D341Med (cell line): ENCODE data around the gene SESTD1.
A peak's percentile ranks its signal among the peaks of the same experiment; 100 is the strongest.

Source experiments
- DNase-seq: peaks from one replicate; pipeline ENCODE4 v3.0.0; 2012; ENCODE audit warnings: low spot score

The SESTD1 gene

DNA sequence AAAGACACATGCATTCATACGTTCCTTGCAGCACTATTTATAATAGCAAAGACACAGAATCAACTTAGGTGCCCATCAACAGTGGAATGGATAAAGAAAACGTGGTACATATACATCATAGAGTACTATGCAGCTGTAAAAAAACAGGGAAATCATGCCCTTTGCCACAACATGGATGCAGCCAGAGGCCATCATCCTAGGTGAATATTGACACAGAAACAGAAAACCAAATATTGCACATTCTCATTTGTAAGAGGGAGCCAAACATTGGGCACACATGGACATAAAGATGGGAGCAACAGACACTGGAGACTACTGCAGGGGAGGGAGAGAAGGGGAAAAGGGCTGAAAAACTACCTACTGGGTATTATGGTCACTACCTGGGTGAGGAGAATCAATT lies 73.5 kb downstream of the SESTD1 start:
- DNase-seq, result no peak

DNA sequence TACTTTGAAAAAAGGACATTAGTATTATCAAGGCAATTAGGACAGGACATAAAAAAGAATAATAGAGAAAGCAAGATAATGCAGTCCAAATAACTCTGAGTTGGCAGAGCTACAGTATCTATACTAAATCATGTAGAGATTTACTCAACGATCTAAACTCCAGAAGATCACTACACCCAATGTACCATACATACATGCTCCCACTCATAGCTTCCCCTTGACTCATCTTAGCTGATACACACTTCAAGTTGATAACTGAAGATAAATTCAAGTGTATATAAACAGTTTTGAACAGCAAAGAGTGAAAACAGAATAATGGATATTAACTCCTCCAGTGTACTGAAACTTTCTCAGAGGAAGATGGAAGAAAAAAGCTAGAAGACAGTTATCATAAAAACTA lies 78.5 kb downstream of the SESTD1 start:
- DNase-seq, result no peak

DNA sequence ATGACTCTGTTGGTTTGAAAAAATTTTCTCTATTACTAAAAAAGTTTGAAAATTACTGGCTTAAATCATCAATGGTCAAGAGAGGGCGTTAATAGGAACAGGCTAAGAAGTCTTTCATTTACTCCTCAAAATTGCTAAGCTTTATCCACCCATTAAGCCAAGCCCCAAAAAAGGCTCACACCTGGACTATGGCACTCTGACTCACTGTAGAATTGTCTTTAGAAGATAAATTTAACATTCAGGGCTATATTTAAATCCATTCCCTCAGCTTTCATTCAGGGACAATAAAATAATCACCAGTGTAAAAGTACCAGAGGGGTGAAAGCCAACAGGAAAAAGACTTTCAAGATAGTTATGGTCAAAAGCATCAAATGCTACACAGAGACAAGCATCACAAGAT lies 80.0 kb downstream of the SESTD1 start:
- no peak for DNase-seq

DNA sequence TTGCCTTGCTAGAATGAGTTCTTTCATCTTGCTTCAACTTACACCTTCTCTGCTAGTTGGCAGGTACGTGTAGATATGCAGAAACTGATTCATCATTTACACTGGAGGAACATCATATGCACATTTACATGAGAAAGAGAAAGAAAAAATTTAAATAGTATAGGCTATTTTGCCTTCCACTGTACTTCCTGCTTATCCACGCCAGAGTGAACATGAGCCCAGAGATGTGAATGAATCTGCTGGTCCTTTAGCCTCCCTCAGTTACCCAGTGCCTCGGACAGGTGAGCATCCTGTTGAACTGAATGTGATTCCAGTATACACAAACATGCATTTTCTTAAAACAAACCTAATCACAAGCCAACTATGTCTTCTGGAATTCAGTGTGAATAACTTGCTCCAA lies 83.6 kb downstream of the SESTD1 start:
- no peak for DNase-seq

DNA sequence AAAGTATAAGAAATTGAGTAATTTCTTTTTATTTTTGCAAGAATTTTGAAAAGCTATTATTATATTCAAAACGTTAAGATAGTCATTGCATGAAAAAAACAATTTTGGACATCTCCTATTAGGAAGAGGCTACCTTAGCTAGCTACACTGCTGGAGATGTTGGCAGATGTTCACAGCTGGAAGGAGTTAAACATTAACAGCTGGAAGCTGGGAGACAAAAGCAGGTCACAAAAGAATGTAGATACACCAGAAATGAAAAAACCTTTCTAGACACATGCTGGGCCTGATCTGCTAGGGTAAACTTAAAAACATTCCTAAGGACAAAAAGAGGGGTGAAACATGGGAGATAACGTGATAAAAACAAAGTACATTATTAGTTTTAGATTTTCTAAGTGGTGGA lies 84.4 kb downstream of the SESTD1 start:
- DNase-seq, result no peak

DNA sequence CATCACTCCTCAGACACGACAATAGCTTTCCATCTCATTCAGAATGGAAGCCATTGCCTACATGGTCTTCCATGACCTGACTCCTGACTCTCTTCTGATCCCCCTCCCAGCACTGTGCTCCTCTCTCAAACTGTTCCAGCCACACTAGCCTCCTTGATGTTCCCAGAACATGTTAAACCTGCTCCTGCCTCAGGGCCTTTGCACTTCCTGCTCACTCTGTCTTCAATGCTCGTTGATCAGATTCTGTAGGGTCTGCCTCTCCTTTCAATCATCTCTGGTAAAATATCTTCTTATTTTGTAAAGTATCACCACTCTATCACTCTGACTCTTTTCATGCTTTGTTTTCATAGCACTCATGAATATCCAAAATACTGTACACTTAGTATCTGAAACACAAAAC lies 84.9 kb downstream of the SESTD1 start:
- DNase-seq, result no peak

DNA sequence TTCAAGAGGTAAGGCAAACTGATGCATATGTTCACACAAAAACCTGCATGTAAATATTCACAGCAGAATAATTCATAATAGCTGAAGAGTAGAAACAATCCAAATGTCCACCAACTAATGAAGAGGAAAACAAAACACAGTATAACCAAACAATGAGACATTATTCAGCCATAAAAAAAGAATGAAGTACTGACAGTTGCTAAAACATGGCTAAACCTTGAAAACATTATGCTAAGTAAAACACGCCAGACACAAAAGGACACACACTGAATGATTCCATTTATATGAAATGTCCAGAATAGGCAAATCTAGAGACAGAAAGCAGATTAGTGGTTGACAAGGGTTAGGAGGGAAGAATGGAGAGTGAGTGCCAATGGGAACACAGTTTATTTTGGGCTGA lies 86.9 kb downstream of the SESTD1 start:
- no peak for DNase-seq

DNA sequence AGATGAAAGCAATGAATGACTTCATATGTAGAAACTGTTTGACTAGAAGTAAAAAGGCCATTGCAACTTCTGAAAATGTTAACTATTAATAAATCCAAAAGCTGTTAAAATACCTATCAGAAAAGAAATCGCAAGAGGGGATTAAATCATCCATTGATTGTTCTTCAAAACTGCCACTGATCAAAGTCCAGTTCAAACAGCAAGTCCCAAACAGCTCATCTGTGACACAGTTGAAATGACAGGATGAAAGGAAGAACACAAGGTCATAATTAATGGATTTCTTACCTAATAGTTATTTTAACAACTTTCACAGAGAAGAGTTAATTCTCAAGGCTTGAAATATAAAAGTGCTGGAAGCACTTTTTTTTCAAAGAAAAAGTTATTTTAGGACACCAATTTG lies 90.4 kb downstream of the SESTD1 start:
- no peak for DNase-seq

DNA sequence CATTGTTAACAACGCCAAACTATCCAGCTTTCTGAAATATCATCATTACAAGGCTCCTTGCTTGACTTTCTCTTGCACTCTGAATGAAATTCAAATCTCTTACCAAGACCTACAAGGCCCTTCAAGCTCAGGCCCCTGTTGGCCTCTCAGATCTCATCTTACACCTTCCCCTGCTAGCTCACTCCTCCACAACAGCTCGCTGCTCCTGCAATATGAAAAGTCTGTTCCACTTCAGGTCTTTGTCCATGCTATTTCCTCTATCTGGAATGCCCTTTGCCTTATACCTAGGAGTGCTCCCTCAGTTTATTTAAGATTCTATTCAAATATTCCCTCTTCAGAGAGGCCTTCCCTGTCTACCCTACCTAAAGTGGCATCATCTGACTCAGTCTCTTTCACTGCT lies 91.7 kb downstream of the SESTD1 start:
- no peak for DNase-seq

DNA sequence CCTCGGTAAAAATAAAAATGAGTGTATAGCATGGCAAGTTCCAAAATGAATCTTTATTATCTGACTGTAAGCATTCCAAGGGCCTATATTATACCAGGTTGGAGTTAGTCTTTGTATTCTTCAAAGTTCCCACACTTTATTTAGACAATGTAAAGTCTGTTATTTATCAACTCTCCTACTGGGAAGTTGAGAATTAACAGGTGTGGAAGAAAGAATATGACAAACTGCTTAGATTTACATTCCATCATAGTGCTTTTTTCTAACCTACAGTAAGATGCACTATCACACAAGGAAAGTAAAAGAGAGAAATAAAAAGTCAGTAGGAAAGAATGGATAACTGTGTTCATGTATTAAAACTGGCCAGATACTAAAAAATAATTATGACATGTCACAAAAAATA lies 93.3 kb downstream of the SESTD1 start:
- no peak for DNase-seq

DNA sequence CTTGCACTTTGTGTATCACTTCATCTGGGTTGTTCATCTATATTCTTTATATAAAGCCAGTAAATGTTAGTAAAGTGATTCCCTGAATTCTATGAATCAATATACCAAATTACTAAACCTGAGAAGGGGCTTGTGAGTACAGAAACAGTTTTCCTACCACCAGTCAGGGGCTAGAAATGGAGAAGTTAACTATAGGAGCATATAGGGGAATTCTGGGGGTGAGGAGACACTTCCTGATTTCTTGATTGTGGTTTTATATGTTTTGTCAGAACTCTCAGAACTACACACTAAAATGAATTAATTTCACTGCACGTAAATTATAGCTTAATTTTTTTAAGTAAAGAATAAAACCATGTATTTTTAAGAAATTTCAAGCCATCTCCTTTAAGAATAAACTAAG lies 93.7 kb downstream of the SESTD1 start:
- no peak for DNase-seq

DNA sequence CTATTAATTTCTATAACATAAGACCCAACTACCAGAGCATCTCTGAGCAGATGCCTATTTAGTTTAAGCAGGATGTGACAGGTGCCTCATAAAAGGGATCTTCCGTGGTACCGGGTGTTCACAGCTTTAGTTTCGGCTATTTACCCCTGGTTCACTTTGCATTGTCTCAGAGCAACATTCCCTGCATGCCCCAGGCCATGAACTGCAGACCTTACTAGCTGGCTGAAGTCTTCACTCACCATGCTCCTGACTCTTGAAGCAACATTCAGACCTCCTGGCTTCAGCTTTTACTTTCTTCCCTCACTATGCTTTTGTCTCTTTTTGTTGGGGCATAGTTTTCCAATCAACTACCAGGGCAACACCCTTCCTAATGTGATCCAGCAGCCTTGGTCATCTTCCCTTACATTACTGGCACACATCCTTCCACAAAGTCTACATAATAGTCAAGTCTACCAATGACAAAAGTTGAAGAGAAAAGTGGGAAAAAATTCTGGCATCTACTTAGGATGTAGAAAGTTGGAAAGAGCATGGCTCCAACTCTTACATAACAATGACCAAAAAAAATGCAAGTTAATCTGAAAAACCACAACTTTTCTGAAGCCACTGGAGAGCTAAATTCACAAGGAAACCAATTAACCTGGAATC lies 99.2 kb downstream of the SESTD1 start:
- peak; percentile 24 for DNase-seq

DNA sequence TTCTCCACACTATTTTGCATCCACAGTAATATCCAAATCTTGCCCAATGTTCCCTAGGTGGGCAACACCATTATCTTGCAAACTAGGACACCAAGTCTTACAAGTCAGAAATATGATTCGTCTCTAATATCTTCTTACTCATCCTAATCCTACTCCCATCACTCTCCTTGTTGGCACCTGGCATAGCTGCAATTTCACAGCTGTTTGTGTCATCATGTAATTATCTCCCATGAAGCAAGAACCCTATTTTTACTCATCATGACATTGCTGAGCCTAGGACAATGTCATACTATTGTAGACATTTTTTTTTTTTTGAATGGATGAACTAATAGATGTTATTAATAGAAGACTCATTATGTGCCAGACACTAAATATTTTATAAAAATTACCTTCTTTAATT lies 123.4 kb downstream of the SESTD1 start:
- no peak for DNase-seq

DNA sequence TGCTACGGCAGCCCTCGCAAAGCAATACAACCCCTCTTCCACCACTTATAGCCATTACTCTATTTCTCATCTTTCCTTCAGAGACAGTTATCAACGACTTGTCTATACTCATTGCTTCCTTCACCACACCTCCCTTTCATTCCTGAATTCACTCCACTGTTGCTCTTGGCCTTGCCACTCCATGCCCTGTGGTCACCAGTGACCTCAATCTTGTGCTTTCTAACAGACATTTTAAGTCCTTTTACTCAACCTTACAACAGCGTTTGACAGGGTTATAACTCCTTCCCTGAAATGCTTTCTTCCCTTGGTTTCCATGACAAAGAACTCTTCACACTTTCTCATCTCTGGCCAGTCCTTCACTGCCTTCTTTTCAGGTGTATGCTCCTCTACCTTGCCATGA lies 124.1 kb downstream of the SESTD1 start:
- no peak for DNase-seq

DNA sequence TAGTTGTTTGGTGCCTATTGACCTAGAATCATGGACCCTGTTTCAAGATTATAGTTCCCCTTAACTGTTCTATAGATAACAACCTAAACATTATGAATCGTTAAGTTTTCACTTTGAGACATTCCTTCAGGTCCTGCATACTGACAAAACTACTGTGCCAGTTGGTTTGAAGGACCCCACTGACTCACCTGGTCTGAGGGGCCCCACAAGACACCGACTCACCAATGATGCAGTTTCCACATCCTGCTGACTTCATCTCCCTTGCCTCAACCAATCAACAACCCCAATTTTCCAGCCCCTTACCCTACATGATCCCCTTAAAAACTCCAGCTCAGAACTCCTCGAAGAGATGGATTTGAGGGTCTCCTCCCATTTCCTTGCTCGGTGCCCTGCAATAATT lies 125.1 kb downstream of the SESTD1 start:
- DNase-seq, result no peak

DNA sequence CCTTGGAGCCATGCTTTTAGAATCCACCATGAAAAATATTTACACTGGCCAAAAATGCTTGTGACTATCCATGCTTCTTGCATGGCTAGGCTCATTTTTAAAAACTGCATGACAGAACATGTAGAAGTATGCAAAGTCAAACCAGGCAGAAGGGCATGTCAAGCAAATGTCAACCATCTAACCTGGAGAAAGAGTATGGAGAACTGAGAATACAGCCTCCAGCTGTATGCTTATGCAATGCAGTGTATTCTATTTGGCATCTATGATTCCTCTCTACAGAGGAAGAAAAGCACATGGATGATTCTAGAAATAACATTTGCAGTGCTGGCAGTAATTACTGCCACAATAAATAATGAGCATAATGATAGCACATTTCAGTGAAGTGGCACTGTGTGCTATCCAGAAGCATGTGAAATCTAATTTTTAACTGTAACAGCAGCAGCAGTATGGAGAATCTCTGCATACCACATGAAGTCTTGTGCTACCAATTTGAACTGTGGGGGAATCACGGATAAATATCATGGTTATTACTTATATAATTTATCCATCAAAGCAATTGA lies 127.4 kb downstream of the SESTD1 start:
- no peak for DNase-seq

DNA sequence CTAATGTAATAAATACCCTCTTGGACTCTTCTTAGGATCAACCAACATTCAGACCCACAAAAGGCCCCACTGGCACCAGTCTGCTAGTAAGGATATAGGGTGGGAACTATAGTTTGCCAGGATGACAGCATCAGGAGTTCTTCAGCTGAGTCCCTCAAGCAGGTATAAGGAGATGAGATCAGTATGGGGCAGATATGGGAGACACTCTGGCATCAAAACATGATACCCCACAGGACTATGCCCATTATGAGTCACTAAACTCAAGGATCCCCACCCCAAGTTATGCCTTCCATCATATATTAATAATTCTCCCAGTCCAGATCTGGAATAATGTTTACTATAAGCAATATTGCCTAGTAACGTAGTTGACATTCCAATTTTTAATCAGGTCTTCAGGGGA lies 131.6 kb downstream of the SESTD1 start:
- DNase-seq, result no peak

DNA sequence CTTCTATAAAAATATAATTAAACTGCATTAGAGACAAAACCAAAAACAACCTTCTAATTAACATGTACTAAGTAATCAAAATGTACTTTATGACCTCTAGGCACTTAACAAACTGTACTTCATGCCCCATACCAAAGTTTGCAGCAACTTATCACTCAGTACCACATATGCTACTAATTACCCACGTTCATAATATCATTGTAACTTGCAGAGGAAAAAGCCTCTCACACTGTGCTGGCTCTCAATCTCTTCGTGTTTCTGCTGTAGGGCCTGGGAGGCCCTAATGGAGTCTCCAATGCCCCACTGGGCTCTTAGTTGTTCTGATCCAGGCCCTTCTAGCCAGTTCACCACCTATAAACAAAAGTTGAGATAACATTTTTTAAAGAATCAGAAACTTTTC lies 132.6 kb downstream of the SESTD1 start:
- DNase-seq, result no peak

DNA sequence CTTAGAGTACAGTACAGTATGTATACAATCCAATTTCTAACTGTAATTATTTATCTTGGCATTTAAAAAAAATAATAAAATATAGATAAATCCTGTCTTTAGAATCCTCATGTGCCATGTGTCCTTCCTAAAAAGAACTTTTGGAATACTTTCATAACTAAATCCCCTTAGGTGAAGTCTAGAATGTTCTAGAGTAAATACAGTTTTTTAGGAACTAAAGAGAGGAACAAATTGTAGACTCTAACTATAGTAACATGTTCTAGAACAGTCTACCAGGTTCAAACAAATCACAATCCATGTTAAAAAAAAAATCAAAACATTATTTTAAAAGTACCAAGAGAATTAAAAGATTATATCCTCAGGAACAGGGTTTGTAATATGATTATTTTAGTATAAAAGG lies 134.1 kb downstream of the SESTD1 start:
- no peak for DNase-seq

DNA sequence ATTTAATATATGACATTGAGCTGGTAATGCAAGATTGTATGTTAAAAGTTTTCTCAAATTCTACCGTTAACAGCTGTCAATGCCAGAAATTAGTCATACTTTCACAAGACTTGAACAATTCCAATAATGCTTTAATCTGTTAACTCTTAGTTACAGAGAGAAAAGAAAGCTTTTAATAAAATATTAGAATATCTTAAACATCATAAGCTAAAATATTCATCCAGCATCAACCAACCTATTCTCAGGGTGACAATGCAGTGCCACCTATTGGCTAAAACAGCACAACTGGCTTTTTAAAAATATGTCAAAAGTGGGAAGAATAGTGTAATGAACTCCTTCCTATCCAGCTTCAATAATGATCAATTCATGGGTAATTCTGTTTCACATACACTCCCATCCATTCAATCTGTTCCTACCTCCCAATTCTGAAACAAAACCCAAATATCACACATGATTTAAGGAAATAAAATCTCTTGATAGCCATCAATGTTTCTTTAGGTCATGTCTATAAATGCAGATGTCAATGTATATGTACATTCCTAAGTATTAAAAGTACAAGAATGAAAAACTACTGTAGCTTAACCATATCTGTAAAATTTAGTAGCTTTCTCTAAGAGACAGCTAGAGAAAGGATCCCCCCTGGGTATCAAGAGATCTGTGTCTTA lies 134.9 kb downstream of the SESTD1 start:
- peak; percentile 26 for DNase-seq

DNA sequence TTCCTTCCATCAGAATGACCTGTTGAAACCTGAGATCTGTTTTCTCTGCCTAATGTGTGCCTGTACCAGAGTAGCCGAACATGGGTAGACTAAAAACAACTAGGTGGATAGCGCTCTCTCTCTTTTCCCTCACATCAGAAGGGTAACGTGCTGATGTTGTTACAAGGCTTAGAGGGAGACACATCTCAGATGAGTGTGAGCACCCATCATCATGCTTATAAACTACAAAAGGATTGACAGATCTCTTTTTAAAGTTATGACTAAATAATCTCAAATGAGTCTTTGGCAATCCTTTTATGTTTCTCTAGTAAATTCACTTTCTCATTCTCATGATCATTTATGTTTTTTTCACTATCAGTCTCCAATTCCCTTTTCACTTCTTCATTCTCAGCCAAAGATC lies 139.2 kb downstream of the SESTD1 start:
- no peak for DNase-seq

DNA sequence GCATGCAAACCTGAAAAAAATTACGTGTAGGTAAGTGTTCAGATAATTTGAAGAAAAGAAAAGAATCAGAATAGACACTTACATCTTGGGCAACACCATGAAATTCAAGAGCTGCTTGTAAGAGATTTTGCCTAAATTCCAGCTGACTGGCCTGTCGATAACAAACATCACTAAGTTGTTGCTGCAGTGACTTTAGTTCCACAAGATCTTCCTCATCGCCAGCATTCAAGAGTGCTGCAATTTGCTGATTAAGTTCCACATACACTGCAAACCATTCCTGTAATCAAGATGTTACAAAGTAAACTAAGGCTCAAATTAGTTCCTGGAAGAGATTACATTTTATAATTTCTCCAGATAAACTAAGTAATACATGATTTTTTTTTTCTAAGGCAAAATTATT lies 140.3 kb downstream of the SESTD1 start:
- no peak for DNase-seq

DNA sequence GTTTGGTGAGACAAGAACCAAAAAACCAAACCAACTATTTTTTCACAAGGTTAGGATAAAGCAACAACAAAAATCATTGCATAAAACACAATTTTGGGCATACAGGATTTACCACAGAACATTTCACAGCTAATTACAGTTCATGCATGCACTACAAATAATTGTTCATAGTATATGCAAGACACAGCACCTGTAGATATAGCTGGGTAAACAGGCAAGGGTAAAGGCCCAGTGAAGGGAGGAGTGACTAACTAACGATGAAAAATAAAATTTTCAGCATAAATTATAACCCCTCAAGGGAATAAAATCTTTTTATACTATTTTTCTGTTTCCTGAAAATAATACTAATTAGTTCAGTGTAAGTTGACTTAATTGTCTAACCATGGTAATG lies 141.4 kb downstream of the SESTD1 start:
- no peak for DNase-seq

DNA sequence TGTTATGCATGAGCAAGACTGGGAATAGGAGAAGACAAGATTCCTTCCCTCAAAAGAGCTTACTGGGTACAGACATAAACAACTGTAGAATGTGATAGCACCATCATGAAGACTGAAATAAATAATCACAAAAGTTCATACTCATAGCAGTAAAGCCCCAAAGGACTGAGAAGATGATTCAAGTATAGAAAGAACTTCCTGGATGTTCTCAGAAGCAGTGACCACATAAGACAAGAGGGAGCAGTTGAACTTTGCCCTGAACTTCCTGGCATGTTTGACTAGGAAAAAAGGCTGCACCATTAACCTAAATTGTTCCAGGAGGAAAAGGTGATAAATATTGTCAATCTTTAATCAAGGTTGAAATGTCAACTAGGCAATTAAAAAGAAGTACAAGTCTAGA lies 156.9 kb downstream of the SESTD1 start:
- DNase-seq, result no peak
